ENCODE results near the gene PRKCQ. TPM values are rescaled to one million over a fixed set of nuclear protein-coding genes. Genes with fewer than 3 reads are reported as not detected.

Gene PRKCQ
- total and polyA plus RNA-seq, 2 of the 8 experiments (the other 6 are each of a cell fraction or from before 2014, with no cell fraction given), result 9.1 to 22.6 TPM

DNA sequence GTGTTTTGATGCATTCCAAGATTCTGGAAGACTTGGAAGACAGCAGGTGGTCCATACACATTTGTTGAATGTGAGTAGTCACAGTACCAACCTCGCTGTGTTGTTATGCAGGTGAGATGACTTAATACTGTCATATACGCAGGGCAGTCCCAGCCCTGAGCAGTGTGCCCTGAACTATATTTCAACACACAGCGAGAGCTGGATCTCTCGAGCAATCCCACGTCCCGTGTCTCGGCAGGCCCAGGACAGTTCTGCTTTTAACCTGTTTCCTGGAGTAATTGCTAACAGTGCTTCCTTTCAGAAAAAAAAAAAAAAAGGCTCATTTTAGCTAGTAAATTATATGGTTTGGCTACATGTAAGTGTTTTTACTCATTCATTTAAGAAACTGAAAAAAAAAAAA lies 179.7 kb downstream of the PRKCQ start:
- Histone ChIP-seq H4K20me1 (replicated peaks in 1 of 2; ENCODE audit: control insufficient read depth in 1 of 2, insufficient read depth in 2 of 2, low read length in 2 of 2) (no peaks in the 10 kb centered on the region), H2AK5ac (ENCODE audit: low read depth, low read length) (no peak overlapping the region), H2AFZ (ENCODE audit: low read length) (no peak overlapping the region), H4K91ac (replicated peaks; ENCODE audit: insufficient read length, low read length) (no peak overlapping the region), H3K27ac (ENCODE audit: low read depth, low read length) (no peak overlapping the region), H3K56ac (replicated peaks; ENCODE audit: insufficient read length, low read depth, low read length) (no peak overlapping the region), H2BK12ac (ENCODE audit: low read depth, low read length) (peak overlapping the region; percentile 72), H2BK15ac (ENCODE audit: low read length) (no peak overlapping the region; the same call in 1 of the 2 replicates), H4K8ac (ENCODE audit: extremely low read depth, insufficient read depth, low read length) (no peak overlapping the region), H3K14ac (ENCODE audit: insufficient read length) (no peak overlapping the region), H3K23me2 (ENCODE audit: low read depth, low read length) (no peaks in the 10 kb centered on the region), H3K4me3 (ENCODE audit: extremely low read depth in 1 of 4, insufficient read depth in 2 of 4, low read depth in 3 of 4, low read length in 4 of 4) (no peak overlapping the region), H3K18ac (ENCODE audit: extremely low read depth, low read length) (no peak overlapping the region), H3K9me3 (ENCODE audit: insufficient read depth in 2 of 2, low read depth in 1 of 2, low read length in 1 of 2) (no peaks in the 10 kb centered on the region), H3K23ac (ENCODE audit: insufficient read length) (no peak overlapping the region), H3K27me3 (replicated peaks in 1 of 4; ENCODE audit: control insufficient read depth in 3 of 4, extremely low read depth in 1 of 4, insufficient read depth in 3 of 4, low read length in 3 of 4) (no peaks in the 10 kb centered on the region), H4K5ac (ENCODE audit: insufficient read length, low read depth, low read length) (no peak overlapping the region), H3K4me2 (ENCODE audit: insufficient read depth in 1 of 2, low read depth in 2 of 2, low read length in 2 of 2) (no peak overlapping the region), H2BK120ac (replicated peaks; ENCODE audit: low read depth, low read length) (no peak overlapping the region), H3K36me3 (ENCODE audit: control insufficient read depth in 2 of 4, insufficient read depth in 4 of 4, low read length in 3 of 4) (no peaks in the 10 kb centered on the region), H3K4me1 (replicated peaks in 1 of 4; ENCODE audit: control insufficient read depth in 3 of 4, insufficient read depth in 4 of 4, low read length in 3 of 4) (no peaks in the 10 kb centered on the region; a peak in 2 of 7 replicates), H3K4ac (replicated peaks; ENCODE audit: insufficient read length, low read depth, low read length) (no peak overlapping the region), H3K9ac (replicated peaks in 1 of 4; ENCODE audit: extremely low read depth in 1 of 4, low read depth in 3 of 4, low read length in 3 of 4) (no peak overlapping the region), H2BK5ac (ENCODE audit: low read depth, low read length) (no peak overlapping the region), H3K79me1 (ENCODE audit: low read depth, low read length) (no peaks in the 10 kb centered on the region), H3K79me2 (ENCODE audit: control insufficient read depth in 1 of 2, insufficient read depth in 2 of 2, low read length in 2 of 2) (no peaks in the 10 kb centered on the region), H2BK20ac (ENCODE audit: low read length) (no peak overlapping the region)
- ChIA-PET CTCF (ENCODE audit: partially characterized antibody) (interaction anchor here (0.7 to 6.1 kb wide), 12 partner anchors 9 to 388 kb away, joined by 3 to 56 read pairs (median 14); partner anchors contain the start of gene PFKFB3), POLR2A (ENCODE audit: partially characterized antibody) (interaction anchor here (0.7 to 7.0 kb wide), 3 partner anchors 47 to 197 kb away, joined by 3 to 66 read pairs (median 4); partner anchors contain the start of gene PFKFB3)
- DNase-seq (ENCODE audit: low read depth in 1 of 2, low spot score in 2 of 2), result no peak
- no peak for FAIRE-seq
- TF ChIP-seq E2F6 (IDR thresholded peaks at IDR 0.05), result no peak
- no peak for TF ChIP-seq JUND (IDR thresholded peaks at IDR 0.05; ENCODE audit: low read length)
- no peak for TF ChIP-seq CBX8 (IDR thresholded peaks at IDR 0.05; ENCODE audit: borderline replicate concordance, low read depth, low read length)
- no peak for TF ChIP-seq RNF2 (IDR thresholded peaks at IDR 0.05; ENCODE audit: borderline replicate concordance, low read depth, low read length, missing control alignments, poor library complexity, severe bottlenecking)
- TF ChIP-seq SIX5 (IDR thresholded peaks at IDR 0.05; ENCODE audit: low read depth, low read length), result no peak
- no peak for TF ChIP-seq CEBPB (IDR thresholded peaks at IDR 0.05; ENCODE audit: low read depth, low read length)
- no peak for TF ChIP-seq CHD1 (IDR thresholded peaks at IDR 0.05; ENCODE audit: low read depth, low read length)
- TF ChIP-seq SAP30 (IDR thresholded peaks at IDR 0.05; ENCODE audit: insufficient read depth, insufficient replicate concordance, low read length), result no peak
- TF ChIP-seq TAF1 (IDR thresholded peaks at IDR 0.05; ENCODE audit: low read depth, low read length), result no peak
- no peak for TF ChIP-seq RBBP5 (IDR thresholded peaks at IDR 0.05; ENCODE audit: borderline replicate concordance, low read depth, low read length)
- no peak for TF ChIP-seq HDAC6 (IDR thresholded peaks at IDR 0.05; ENCODE audit: low read depth, low read length)
- no peak for TF ChIP-seq POLR2AphosphoS5 (IDR thresholded peaks at IDR 0.05; ENCODE audit: low read depth, low read length)
- TF ChIP-seq EZH2 (IDR thresholded peaks at IDR 0.05; ENCODE audit: low read depth, low read length, severe bottlenecking), result no peak
- TF ChIP-seq FOSL1 (IDR thresholded peaks at IDR 0.05; ENCODE audit: insufficient read depth, low read depth, low read length), result no peak
- 95% methylated on average over 7 of the region's 7 CpGs; no CpG with 5 or more reads in 1 of the 2 experiments for WGBS, 2 experiments (ENCODE audit: extremely low coverage in 1 of 2, insufficient coverage in 1 of 2, insufficient read length in 1 of 2, insufficient replicate concordance in 2 of 2, low coverage in 1 of 2, low lambda C conversion rate in 2 of 2, missing lambda C conversion rate in 1 of 2)
